K562 (cell line): ENCODE data around the gene SRPK2.

Experiments used
- CEBPB ChIP-seq: fragments of 450-650 bp; IDR thresholded peaks from 2 replicates; pipeline ENCODE4 v1.6.1; 2016; ENCODE audit warnings: missing genetic modification characterization, missing compliant biosample characterization
- EZH2 ChIP-seq: IDR thresholded peaks from 2 replicates; pipeline ENCODE4 v1.6.1; 2012; ENCODE audit warnings: low read depth, mild to moderate bottlenecking, inconsistent platforms, low read length, borderline replicate concordance
- KHSRP ChIP-seq: fragments of 450-650 bp; IDR thresholded peaks from 2 replicates; pipeline ENCODE4 v1.6.1; 2017
- SIN3A ChIP-seq, 2 experiments: fragments of 150-350 bp in 1 of 2; IDR thresholded peaks; 2 replicates each; pipeline ENCODE4 v1.6.1; 2011 to 2016; ENCODE audit warnings: borderline replicate concordance in 2 of 2, low read depth in 2 of 2, low read length in 2 of 2, mild to moderate bottlenecking in 2 of 2, moderate library complexity in 2 of 2; ENCODE audit not compliant: control insufficient read depth in 1 of 2
- TF ChIP-seq, protein P1 (sequence below): fragments of 450-650 bp; IDR thresholded peaks from 2 replicates; pipeline ENCODE4 v1.6.1; 2016; ENCODE audit warnings: antibody characterized with exemption

- TF ChIP-seq EZH2, result no peak
- TF ChIP-seq, protein P1, sequence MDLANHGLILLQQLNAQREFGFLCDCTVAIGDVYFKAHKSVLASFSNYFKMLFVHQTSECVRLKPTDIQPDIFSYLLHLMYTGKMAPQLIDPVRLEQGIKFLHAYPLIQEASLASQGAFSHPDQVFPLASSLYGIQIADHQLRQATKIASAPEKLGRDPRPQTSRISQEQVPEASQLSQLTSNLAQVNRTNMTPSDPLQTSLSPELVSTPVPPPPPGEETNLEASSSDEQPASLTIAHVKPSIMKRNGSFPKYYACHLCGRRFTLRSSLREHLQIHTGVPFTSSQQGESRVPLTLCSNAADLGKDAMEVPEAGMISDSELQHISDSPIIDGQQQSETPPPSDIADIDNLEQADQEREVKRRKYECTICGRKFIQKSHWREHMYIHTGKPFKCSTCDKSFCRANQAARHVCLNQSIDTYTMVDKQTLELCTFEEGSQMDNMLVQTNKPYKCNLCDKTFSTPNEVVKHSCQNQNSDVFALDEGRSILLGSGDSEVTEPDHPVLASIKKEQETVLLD, result no peak
- TF ChIP-seq CEBPB (tag), result no peak
- no peak for TF ChIP-seq SIN3A (IDR thresholded peaks at IDR 0.05; ENCODE audit: borderline replicate concordance in 2 of 2, control insufficient read depth in 1 of 2, low read depth in 2 of 2, low read length in 2 of 2)
- no peak for TF ChIP-seq KHSRP
Measured at GRCh38 chr7:105350906-105351305, 37.8 kb downstream of the SRPK2 start.
